HCT116 (cell line): ENCODE measurements around the gene C16orf95. TPM values are rescaled to one million over a fixed set of nuclear protein-coding genes. Genes with fewer than 3 reads are reported as not detected.

ENCODE experiments used
- ATAC-seq: fragments of 200-7000 bp; cut with Tn5 transposase; 2 replicates; pipeline ENCODE4 v1.9.1; 2020; ENCODE audit warnings: mild to moderate bottlenecking, moderate library complexity
- BruUV-seq: library from RNA; stranded (reverse); fragments of 400-500 nt; replicated peaks from 2 replicates; lab custom pipeline; 2021; lab: Mats Ljungman, UMichigan
- CTCF ChIA-PET: fragments of 300-600 bp; sonication (Branson Sonifier 250); formaldehyde crosslinking; loops from one replicate; lab custom pipeline; 2021; ENCODE audit warnings: antibody characterized with exemption; lab: Charles Lee
- POLR2A ChIA-PET: fragments of 300-600, 350-600 bp; sonication (Branson Sonifier 250); formaldehyde crosslinking; loops from one replicate; lab custom pipeline; 2021; ENCODE audit warnings: antibody characterized with exemption; lab: Charles Lee
- RAD21 ChIA-PET, 2 experiments: fragments of 300-600 bp; sonication (Branson Sonifier 250); formaldehyde crosslinking; loops; one replicate each; lab custom pipeline; 2023; ENCODE audit warnings: low total read pairs in 2 of 2; ENCODE audit not compliant: uncharacterized antibody in 2 of 2, unreplicated experiment in 2 of 2, low non-redundant PET in 1 of 2; lab: Charles Lee
- DNase-seq: peaks from one replicate; pipeline ENCODE4 v3.0.0-alpha.2; 2010; ENCODE audit warnings: low read depth, low spot score
- H2AFZ ChIP-seq: fragments of 200-600 bp; shearing (Covaris generic), sonication (generic); 2 replicates; pipeline ENCODE4 v1.6.1; 2017; ENCODE audit warnings: low read depth, mixed run types, mixed read lengths, antibody characterized with exemption, low read length; ENCODE audit not compliant: poor library complexity, severe bottlenecking
- H3K27ac ChIP-seq: 2 replicates; pipeline ENCODE4 v1.5.1; 2012; ENCODE audit warnings: low read depth, low read length
- H3K27me3 ChIP-seq: fragments of 200-600 bp; sonication (generic); 2 replicates; pipeline ENCODE4 v1.6.1; 2016; ENCODE audit warnings: mixed run types, low read length, mixed read lengths; ENCODE audit not compliant: insufficient read depth
- H3K36me3 ChIP-seq, 2 experiments: fragments of 200-500 bp in 1 of 2; fragments of 200-600 bp in 1 of 2; sonication (Bioruptor generic) in 1 of 2; sonication (generic) in 1 of 2; 2 replicates each; pipeline versions ENCODE4 v1.5.1 to v1.6.1; 2014 to 2016; ENCODE audit warnings: low read length in 2 of 2, inconsistent platforms in 1 of 2, mixed read lengths in 1 of 2, mixed run types in 1 of 2; ENCODE audit not compliant: insufficient read depth in 2 of 2, control insufficient read depth in 1 of 2
- H3K4me1 ChIP-seq, 2 experiments: fragments of 200-600 bp in 1 of 2; sonication (generic) in 1 of 2; 2 replicates each; pipeline versions ENCODE4 v1.5.1 to v1.6.1; 2012 to 2017; ENCODE audit warnings: low read length in 2 of 2, inconsistent platforms in 1 of 2, mild to moderate bottlenecking in 1 of 2, mixed read lengths in 1 of 2, mixed run types in 1 of 2, moderate library complexity in 1 of 2; ENCODE audit not compliant: insufficient read depth in 2 of 2, control insufficient read depth in 1 of 2
- H3K4me2 ChIP-seq: fragments of 200-600 bp; sonication (generic); 2 replicates; pipeline ENCODE4 v1.6.1; 2017; ENCODE audit warnings: mixed run types, low read length, mixed read lengths
- H3K4me3 ChIP-seq, 2 experiments: fragments of 200-600 bp in 1 of 2; sonication (generic) in 1 of 2; replicated peaks in 1 of 2; 2 replicates each; pipeline ENCODE4 v1.5.1; 2011 to 2016; ENCODE audit warnings: low read length in 2 of 2, control low read depth in 1 of 2, low read depth in 1 of 2, mild to moderate bottlenecking in 1 of 2, mixed read lengths in 1 of 2, mixed run types in 1 of 2
- H3K79me2 ChIP-seq: fragments of 200-600 bp; sonication (generic); 2 replicates; pipeline ENCODE4 v1.6.1; 2017; ENCODE audit warnings: mild to moderate bottlenecking, mixed run types, low read length, moderate library complexity, mixed read lengths; ENCODE audit not compliant: insufficient read depth
- H3K9ac ChIP-seq: fragments of 200-600 bp; sonication (generic); 2 replicates; pipeline ENCODE4 v1.6.1; 2016; ENCODE audit warnings: low read length, mixed read lengths
- H3K9me2 ChIP-seq: fragments of 200-600 bp; sonication (generic), shearing (Covaris generic); 2 replicates; pipeline ENCODE4 v1.6.1; 2017; ENCODE audit warnings: mixed run types, mild to moderate bottlenecking, moderate library complexity; ENCODE audit not compliant: insufficient read depth
- H3K9me3 ChIP-seq, 2 experiments: fragments of 200-500 bp in 1 of 2; fragments of 200-600 bp in 1 of 2; sonication (Bioruptor generic) in 1 of 2; sonication (generic) in 1 of 2; 2 replicates each; pipeline ENCODE4 v1.6.1; 2014 to 2017; ENCODE audit warnings: low read length in 2 of 2, mixed read lengths in 2 of 2, inconsistent platforms in 1 of 2, low read depth in 1 of 2, mild to moderate bottlenecking in 1 of 2, mixed run types in 1 of 2, moderate library complexity in 1 of 2; ENCODE audit not compliant: control insufficient read depth in 1 of 2, insufficient read depth in 1 of 2
- H4K20me1 ChIP-seq: fragments of 200-600 bp; sonication (generic), shearing (Covaris generic); 2 replicates; pipeline ENCODE4 v1.6.1; 2017; ENCODE audit warnings: mixed run types, mild to moderate bottlenecking, moderate library complexity; ENCODE audit not compliant: insufficient read depth
- CEBPB ChIP-seq: IDR thresholded peaks from 2 replicates; pipeline ENCODE4 v1.6.1; 2012; ENCODE audit warnings: low read depth
- EGR1 ChIP-seq: IDR thresholded peaks from 2 replicates; pipeline ENCODE4 v1.6.1; 2012; ENCODE audit warnings: low read depth
- ELF1 ChIP-seq: IDR thresholded peaks from 2 replicates; pipeline ENCODE4 v1.6.1; 2012; ENCODE audit warnings: low read depth, borderline replicate concordance
- EZH2 ChIP-seq: fragments of 200-600 bp; sonication (generic); IDR thresholded peaks from 2 replicates; pipeline ENCODE4 v1.6.1; 2017; ENCODE audit warnings: antibody characterized with exemption, mixed run types
- JUND ChIP-seq: IDR thresholded peaks from 2 replicates; pipeline ENCODE4 v1.6.1; 2012
- POLR2A ChIP-seq: IDR thresholded peaks from 2 replicates; pipeline ENCODE4 v1.7.0; 2011; ENCODE audit warnings: borderline replicate concordance; ENCODE audit not compliant: insufficient read depth, insufficient read length; ENCODE audit errors: extremely low read depth
- RAD21 ChIP-seq: IDR thresholded peaks from 2 replicates; pipeline ENCODE4 v1.6.1; 2012; ENCODE audit warnings: low read depth, mild to moderate bottlenecking
- SRF ChIP-seq: IDR thresholded peaks from 2 replicates; pipeline ENCODE4 v1.6.1; 2012; ENCODE audit warnings: low read depth
- ZFX ChIP-seq: fragments of 450-650 bp; IDR thresholded peaks from 2 replicates; pipeline ENCODE4 v1.6.1; 2017
- ZNF274 ChIP-seq: fragments of 200-500 bp; sonication (Bioruptor generic); IDR thresholded peaks from 2 replicates; pipeline ENCODE4 v1.6.1; 2014; ENCODE audit warnings: mild to moderate bottlenecking, low read depth, low read length, inconsistent platforms
- intact Hi-C: fragments of 100-400 bp; cut with micrococcal nuclease; formaldehyde crosslinking; loops from 2 replicates; pipeline ENCODE4 v1.10.0; 2022
- total RNA-seq: library from RNA; stranded (reverse); gene quantifications from one replicate; pipeline ENCODE4 v1.2.1, GENCODE V29; 2021; ENCODE audit not compliant: unreplicated experiment
- TF ChIP-seq, protein P1 (sequence below): IDR thresholded peaks from 2 replicates; pipeline ENCODE4 v1.6.1; 2012
- TF ChIP-seq, protein P2 (sequence below): IDR thresholded peaks from 2 replicates; pipeline ENCODE4 v1.6.1; 2011; ENCODE audit warnings: mild to moderate bottlenecking, low read length, moderate library complexity; ENCODE audit not compliant: insufficient replicate concordance; ENCODE audit errors: extremely low read depth
- TF ChIP-seq, protein P3 (sequence below): IDR thresholded peaks from 2 replicates; pipeline ENCODE4 v1.6.1; 2012; ENCODE audit warnings: low read depth

Gene C16orf95
- total RNA-seq, 1 experiment from 2014 or later, result 12.2 TPM

DNA sequence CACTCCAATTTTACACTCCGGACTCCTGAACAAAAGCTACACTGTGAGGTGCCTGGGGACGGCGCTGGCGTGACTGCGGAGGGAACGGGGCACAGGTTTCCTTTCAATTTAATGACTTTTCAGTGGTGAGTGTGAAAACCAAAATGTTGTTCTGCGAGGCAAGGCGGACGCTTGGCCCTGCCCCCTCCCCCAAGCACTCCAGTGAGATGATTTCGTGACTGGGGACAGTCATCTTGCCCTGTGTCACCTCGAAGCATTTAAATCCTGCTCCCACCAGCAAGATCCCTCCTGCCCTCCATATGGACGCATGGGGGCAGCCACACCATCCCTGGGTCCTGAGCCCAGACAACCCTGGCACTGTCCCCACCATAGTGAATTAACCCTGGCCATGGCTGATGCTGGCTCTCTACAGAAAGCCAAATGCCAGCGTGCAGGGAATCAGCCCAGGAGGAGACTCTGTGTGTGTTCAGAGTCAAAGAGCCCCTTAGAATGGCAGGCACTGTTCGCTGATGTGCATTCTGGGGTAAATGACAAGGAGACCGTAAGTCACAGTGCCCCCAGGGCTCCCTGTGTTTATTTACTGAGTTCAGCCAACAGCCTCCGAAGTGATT is 41.0 kb downstream of the C16orf95 start:
- no peak overlapping the region for H3K27ac ChIP-seq
- H3K4me3 ChIP-seq, result no peak overlapping the region
- no peaks in the 10 kb centered on the region for H3K9me3 ChIP-seq
- H2AFZ ChIP-seq, result no peak overlapping the region
- no peaks in the 10 kb centered on the region for H3K79me2 ChIP-seq
- BruUV-seq, result no TSS peak
- no peak overlapping the region for H3K4me2 ChIP-seq
- ChIA-PET POLR2A (no interaction called here), CTCF (interaction anchor here (0.6 to 3.3 kb wide), 3 partner anchors 41 to 715 kb away, joined by 3 to 39 read pairs (median 4); partner anchors contain the start of gene C16orf95), RAD21 (no interaction called here)
- peaks cover 0 to 8% of the 10 kb centered on the region in 2 experiments; a peak in 1 of 4 replicates for H3K4me1 ChIP-seq
- no peaks in the 10 kb centered on the region for H3K9me2 ChIP-seq
- no peaks in the 10 kb centered on the region for H4K20me1 ChIP-seq
- H3K36me3 ChIP-seq, result no peaks in the 10 kb centered on the region
- no peak overlapping the region for H3K9ac ChIP-seq
- ATAC-seq (no peak), DNase-seq (no peak)
- no peaks in the 10 kb centered on the region for H3K27me3 ChIP-seq
- intact Hi-C loops, result loop anchor here (5.0 kb wide), 2 partner anchors 214 to 444 kb away; no protein-coding TSS in a partner anchor
- TF ChIP-seq ZNF274, result no peak
- TF ChIP-seq CEBPB, result no peak
- TF ChIP-seq POLR2A, result no peak
- TF ChIP-seq, protein P1, sequence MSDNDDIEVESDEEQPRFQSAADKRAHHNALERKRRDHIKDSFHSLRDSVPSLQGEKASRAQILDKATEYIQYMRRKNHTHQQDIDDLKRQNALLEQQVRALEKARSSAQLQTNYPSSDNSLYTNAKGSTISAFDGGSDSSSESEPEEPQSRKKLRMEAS, result no peak
- TF ChIP-seq ELF1, result no peak
- TF ChIP-seq RAD21, result no peak
- no peak for TF ChIP-seq ZFX
- no peak for TF ChIP-seq JUND
- TF ChIP-seq EZH2, result no peak
- no peak for TF ChIP-seq SRF
- TF ChIP-seq EGR1, result no peak
- TF ChIP-seq, protein P2, sequence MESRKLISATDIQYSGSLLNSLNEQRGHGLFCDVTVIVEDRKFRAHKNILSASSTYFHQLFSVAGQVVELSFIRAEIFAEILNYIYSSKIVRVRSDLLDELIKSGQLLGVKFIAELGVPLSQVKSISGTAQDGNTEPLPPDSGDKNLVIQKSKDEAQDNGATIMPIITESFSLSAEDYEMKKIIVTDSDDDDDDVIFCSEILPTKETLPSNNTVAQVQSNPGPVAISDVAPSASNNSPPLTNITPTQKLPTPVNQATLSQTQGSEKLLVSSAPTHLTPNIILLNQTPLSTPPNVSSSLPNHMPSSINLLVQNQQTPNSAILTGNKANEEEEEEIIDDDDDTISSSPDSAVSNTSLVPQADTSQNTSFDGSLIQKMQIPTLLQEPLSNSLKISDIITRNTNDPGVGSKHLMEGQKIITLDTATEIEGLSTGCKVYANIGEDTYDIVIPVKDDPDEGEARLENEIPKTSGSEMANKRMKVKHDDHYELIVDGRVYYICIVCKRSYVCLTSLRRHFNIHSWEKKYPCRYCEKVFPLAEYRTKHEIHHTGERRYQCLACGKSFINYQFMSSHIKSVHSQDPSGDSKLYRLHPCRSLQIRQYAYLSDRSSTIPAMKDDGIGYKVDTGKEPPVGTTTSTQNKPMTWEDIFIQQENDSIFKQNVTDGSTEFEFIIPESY, result no peak
- TF ChIP-seq, protein P3, sequence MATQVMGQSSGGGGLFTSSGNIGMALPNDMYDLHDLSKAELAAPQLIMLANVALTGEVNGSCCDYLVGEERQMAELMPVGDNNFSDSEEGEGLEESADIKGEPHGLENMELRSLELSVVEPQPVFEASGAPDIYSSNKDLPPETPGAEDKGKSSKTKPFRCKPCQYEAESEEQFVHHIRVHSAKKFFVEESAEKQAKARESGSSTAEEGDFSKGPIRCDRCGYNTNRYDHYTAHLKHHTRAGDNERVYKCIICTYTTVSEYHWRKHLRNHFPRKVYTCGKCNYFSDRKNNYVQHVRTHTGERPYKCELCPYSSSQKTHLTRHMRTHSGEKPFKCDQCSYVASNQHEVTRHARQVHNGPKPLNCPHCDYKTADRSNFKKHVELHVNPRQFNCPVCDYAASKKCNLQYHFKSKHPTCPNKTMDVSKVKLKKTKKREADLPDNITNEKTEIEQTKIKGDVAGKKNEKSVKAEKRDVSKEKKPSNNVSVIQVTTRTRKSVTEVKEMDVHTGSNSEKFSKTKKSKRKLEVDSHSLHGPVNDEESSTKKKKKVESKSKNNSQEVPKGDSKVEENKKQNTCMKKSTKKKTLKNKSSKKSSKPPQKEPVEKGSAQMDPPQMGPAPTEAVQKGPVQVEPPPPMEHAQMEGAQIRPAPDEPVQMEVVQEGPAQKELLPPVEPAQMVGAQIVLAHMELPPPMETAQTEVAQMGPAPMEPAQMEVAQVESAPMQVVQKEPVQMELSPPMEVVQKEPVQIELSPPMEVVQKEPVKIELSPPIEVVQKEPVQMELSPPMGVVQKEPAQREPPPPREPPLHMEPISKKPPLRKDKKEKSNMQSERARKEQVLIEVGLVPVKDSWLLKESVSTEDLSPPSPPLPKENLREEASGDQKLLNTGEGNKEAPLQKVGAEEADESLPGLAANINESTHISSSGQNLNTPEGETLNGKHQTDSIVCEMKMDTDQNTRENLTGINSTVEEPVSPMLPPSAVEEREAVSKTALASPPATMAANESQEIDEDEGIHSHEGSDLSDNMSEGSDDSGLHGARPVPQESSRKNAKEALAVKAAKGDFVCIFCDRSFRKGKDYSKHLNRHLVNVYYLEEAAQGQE, result no peak
